Ovary (tissue), 3 donors: ENCODE measurements around the gene CDC42.

Source experiments
- CTCF ChIP-seq, 3 donors: fragments of 450-650 bp in 2 of 3; fragments of 200-600 bp in 1 of 3; IDR thresholded peaks; one replicate each; pipeline versions ENCODE4 v1.5.1 to v1.8.0; 2016 to 2022; ENCODE audit warnings: antibody characterized with exemption in 3 of 3, mild to moderate bottlenecking in 1 of 3
- EP300 ChIP-seq: sonication (generic); formaldehyde crosslinking; IDR thresholded peaks from one replicate; pipeline ENCODE4 v1.6.1; 2017; ENCODE audit warnings: antibody characterized with exemption
- donor health status: DM: no; HTN: no; CAD: no.

GRCh38 chr1:22025368-22026155, 26.9 kb upstream of the CDC42 start:
- no peak for TF ChIP-seq CTCF (IDR thresholded peaks at IDR 0.05)
- TF ChIP-seq EP300 = no peak
